Left ventricle myocardium superior (tissue), 1 donor: ENCODE results near the gene C10orf90. TPM values are rescaled to one million over a fixed set of nuclear protein-coding genes. Genes with fewer than 3 reads are reported as not detected.
A peak's percentile ranks its signal among the peaks of the same experiment; 100 is the strongest.

Source experiments
- ATAC-seq: fragments of 200-7000 bp; cut with Tn5 transposase; one replicate; pipeline ENCODE4 v1.9.1; 2020; ENCODE audit warnings: mild to moderate bottlenecking, moderate library complexity
- DNase-seq: peaks from one replicate; pipeline ENCODE4 v3.0.0-alpha.2; 2020
- intact Hi-C: fragments of 100-400 bp; cut with micrococcal nuclease; formaldehyde crosslinking; loops from one replicate; pipeline ENCODE4 v1.11.0; 2022
- total RNA-seq: library from RNA; stranded (reverse); fragmentation: NEBNext Ultra II Directional; extraction: Animal tissue kit (Norgen Biotek cat#: 25700); gene quantifications from one replicate; pipeline ENCODE4 v1.2.1, GENCODE V29; 2021
- donor health status: DM: no; HTN: yes; CAD: no; lungs with severe emphysema.

The C10orf90 gene
- total RNA-seq, 1 donor from 2014 or later, result not detected

GRCh38 chr10:126595160-126595559 is 75.3 kb downstream of the C10orf90 start:
- DNase-seq (no peak), ATAC-seq (no peak)
- intact Hi-C loops, result no loop called here

GRCh38 chr10:126593968-126594701 is 76.4 kb downstream of the C10orf90 start:
- DNase-seq (no peak), ATAC-seq (no peak)
- intact Hi-C loops, result no loop called here

- intact Hi-C loops, result no loop called here
- no peak for ATAC-seq
- no peak for DNase-seq
These were observed 77.6 kb downstream of the C10orf90 start for GRCh38 chr10:126592901-126593300.

GRCh38 chr10:126588024-126588423 is 82.5 kb downstream of the C10orf90 start:
- DNase-seq, result no peak
- ATAC-seq, result no peak
- intact Hi-C loops, result no loop called here

- intact Hi-C loops, result no loop called here
- no peak for DNase-seq
- ATAC-seq, result no peak
These were observed 83.6 kb downstream of the C10orf90 start for GRCh38 chr10:126586878-126587277.

- intact Hi-C loops, result no loop called here
These were observed 84.4 kb downstream of the C10orf90 start for GRCh38 chr10:126586128-126586527.

GRCh38 chr10:126585249-126586017 is 85.1 kb downstream of the C10orf90 start:
- intact Hi-C loops, result no loop called here
- DNase-seq, result no peak
- ATAC-seq, result no peak

More at GRCh38 chr10:126586128-126586527, 84.4 kb downstream of the C10orf90 start:
- DNase-seq (no peak), ATAC-seq (no peak)

GRCh38 chr10:126584836-126585235 is 85.7 kb downstream of the C10orf90 start:
- DNase-seq (no peak), ATAC-seq (no peak)
- intact Hi-C loops, result no loop called here

- intact Hi-C loops, result no loop called here
- ATAC-seq (peak; percentile 41), DNase-seq (no peak)
These were observed 86.8 kb downstream of the C10orf90 start for GRCh38 chr10:126583552-126584200.

GRCh38 chr10:126581648-126582046 is 88.8 kb downstream of the C10orf90 start:
- DNase-seq, result no peak
- no peak for ATAC-seq
- intact Hi-C loops, result no loop called here

GRCh38 chr10:126580873-126581647 is 89.4 kb downstream of the C10orf90 start:
- no peak for ATAC-seq
- DNase-seq, result no peak
- intact Hi-C loops, result no loop called here

- intact Hi-C loops, result no loop called here
- no peak for DNase-seq
- no peak for ATAC-seq
These were observed 94.2 kb downstream of the C10orf90 start for GRCh38 chr10:126576336-126576735.

GRCh38 chr10:126570621-126571602 is 99.6 kb downstream of the C10orf90 start:
- ATAC-seq (no peak), DNase-seq (no peak)

GRCh38 chr10:126570245-126570570 is 100.3 kb downstream of the C10orf90 start:
- DNase-seq (no peak), ATAC-seq (no peak)
- intact Hi-C loops, result no loop called here

More at GRCh38 chr10:126570621-126571602, 99.6 kb downstream of the C10orf90 start:
- intact Hi-C loops, result no loop called here

GRCh38 chr10:126569513-126570244 is 100.8 kb downstream of the C10orf90 start:
- no peak for DNase-seq
- intact Hi-C loops, result no loop called here
- ATAC-seq, result peak; percentile 51

- intact Hi-C loops, result no loop called here
- DNase-seq (no peak), ATAC-seq (no peak)
These were observed 101.6 kb downstream of the C10orf90 start for GRCh38 chr10:126568809-126569385.

- ATAC-seq (no peak), DNase-seq (no peak)
- intact Hi-C loops, result no loop called here
These were observed 104.6 kb downstream of the C10orf90 start for GRCh38 chr10:126565871-126566270.
